OCI-LY7 (cell line): Measurements from ENCODE around the gene CCNL2.

ENCODE experiments used
- EZH2phosphoT487 ChIP-seq: fragments of 200-600 bp; sonication (generic); IDR thresholded peaks from 2 replicates; pipeline ENCODE4 v1.6.1; 2018; ENCODE audit warnings: low read depth, borderline replicate concordance, mild to moderate bottlenecking, mixed run types, antibody characterized with exemption, low read length, moderate library complexity, mixed read lengths
- TF ChIP-seq, protein P1 (sequence below): fragments of 200-600 bp; sonication (generic); conservative IDR thresholded peaks from 2 replicates; pipeline ENCODE4 v1.5.1; 2014; ENCODE audit warnings: mild to moderate bottlenecking, antibody characterized with exemption, low read length, moderate library complexity, mixed read lengths

DNA sequence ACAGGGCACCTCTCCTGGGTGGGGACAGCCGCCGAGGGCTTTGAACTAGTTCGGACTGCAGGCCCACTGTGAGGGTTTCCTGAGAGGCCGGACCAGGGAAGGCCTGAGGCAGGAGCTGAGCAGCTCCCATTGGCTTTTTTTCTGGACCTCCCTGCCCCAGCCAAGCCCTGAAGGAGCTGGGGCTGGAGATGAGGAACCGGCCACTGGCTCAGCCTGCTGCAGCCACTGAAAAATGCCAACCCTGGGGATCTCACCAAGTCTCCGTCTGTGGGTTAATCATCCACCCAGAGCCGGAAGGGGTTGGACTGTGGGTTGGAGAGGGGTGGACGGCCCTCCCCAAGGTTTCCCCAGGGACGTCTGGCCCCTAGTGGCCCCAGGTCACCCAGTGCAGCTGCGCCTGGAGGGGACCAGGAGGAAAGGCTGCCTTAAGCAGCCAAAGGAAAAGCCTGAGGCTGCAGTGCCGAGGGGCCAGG, 38.8 kb upstream of the CCNL2 start:
- TF ChIP-seq, protein P1, sequence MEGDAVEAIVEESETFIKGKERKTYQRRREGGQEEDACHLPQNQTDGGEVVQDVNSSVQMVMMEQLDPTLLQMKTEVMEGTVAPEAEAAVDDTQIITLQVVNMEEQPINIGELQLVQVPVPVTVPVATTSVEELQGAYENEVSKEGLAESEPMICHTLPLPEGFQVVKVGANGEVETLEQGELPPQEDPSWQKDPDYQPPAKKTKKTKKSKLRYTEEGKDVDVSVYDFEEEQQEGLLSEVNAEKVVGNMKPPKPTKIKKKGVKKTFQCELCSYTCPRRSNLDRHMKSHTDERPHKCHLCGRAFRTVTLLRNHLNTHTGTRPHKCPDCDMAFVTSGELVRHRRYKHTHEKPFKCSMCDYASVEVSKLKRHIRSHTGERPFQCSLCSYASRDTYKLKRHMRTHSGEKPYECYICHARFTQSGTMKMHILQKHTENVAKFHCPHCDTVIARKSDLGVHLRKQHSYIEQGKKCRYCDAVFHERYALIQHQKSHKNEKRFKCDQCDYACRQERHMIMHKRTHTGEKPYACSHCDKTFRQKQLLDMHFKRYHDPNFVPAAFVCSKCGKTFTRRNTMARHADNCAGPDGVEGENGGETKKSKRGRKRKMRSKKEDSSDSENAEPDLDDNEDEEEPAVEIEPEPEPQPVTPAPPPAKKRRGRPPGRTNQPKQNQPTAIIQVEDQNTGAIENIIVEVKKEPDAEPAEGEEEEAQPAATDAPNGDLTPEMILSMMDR: no peak
- no peak for TF ChIP-seq EZH2phosphoT487
